ENCODE measurements around the gene REST.
"Not testable (repeated sequence)": the region's sequence is repeated elsewhere in the genome, so short reads cannot be mapped to it uniquely, and the experiment has no call there.

Gene REST

DNA sequence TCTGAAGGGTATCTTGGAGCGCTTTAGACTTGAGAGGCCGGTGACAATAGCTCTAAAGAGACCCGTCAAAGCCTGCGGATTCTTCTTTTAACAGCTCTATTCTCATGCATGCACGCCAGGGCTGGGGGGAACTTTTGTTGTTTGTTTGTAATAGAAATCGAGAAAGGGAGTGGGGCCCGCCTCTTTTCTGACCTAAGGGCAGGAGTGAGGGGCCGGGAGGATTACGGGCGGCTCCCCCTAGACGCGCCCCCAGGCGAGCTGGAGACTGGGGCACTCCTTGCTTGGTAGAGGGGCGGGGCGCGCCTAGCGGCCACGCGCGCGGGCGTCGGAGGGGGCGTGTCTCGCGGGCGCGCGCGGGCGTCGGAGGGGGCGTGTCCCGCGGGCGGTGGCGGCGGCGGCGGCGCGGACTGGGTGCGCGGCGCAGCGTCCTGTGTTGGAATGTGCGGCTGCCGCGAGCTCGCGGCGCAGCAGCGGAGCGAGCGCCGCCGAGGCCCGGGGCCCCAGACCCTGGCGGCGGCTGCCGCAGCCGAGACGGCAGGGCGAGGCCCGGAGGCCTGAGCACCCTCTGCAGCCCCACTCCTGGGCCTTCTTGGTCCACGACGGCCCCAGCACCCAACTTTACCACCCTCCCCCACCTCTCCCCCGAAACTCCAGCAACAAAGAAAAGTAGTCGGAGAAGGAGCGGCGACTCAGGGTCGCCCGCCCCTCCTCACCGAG, at the start of gene REST:
Gene REST (plus strand): TSS at position 412 of the 717 bp plus-strand sequence. CDS start 2,739 bp downstream, outside the sequence.
- FAIRE-seq (no peak), DNase-seq (ENCODE audit: low spot score) (peak; percentile 28)

- FAIRE-seq (no peak), DNase-seq (ENCODE audit: low spot score) (no peak)
Observed at GRCh38 chr4:56859841-56860240, 47.9 kb upstream of the REST start.

- DNase-seq (ENCODE audit: low spot score) = no peak
- FAIRE-seq = no peak
Observed at GRCh38 chr4:56860781-56861180, 46.9 kb upstream of the REST start.

GRCh38 chr4:56861360-56861759, 46.3 kb upstream of the REST start:
- DNase-seq (ENCODE audit: low spot score) (no peak), FAIRE-seq (no peak)

GRCh38 chr4:56863441-56864139, 44.1 kb upstream of the REST start:
- no peak for FAIRE-seq
- no peak for DNase-seq (ENCODE audit: low spot score)

DNA sequence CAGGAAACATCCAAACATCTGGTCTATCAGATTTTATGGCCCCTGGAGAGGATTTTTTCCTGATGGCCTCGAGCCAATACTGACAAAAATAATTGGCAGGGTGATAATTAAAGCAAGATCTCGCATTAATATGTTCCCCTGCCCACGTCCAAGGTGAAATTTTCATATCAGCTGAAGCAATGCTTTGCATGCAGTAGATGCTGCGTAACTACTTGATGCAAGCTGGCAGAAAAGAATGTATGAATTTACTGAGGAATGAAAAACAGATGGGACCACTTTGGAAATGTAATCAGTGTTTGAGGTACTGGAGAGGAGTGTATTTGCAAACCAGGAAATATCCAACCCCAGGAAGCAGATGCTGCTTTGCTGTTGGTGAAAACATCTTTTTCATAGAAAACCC, 36.8 kb upstream of the REST start:
- DNase-seq (ENCODE audit: low spot score) (no peak), FAIRE-seq (no peak)

- no peak for DNase-seq (ENCODE audit: low spot score)
- FAIRE-seq = no peak
Observed at GRCh38 chr4:56871371-56871866, 36.3 kb upstream of the REST start.

DNA sequence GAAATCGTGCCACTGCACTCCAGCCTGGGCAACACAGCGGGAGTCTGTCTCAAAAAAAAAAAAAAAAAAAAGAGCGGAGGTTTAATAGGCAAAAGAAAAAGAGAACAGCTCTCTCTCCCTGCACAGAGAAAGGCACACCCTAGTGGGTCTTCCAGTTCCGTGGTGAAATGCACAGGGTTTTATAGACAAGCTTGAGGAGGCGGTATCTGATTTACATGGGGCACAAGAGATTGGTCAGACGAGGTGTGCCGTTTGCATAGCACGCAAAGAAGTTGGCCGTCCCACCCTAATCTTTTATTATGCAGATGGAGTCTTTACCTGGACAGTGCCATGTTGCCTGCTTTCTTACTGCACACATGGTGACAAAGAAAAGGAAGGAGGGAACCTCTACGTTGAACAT, 33.5 kb upstream of the REST start:
- no peak for DNase-seq (ENCODE audit: low spot score)
- no peak for FAIRE-seq

DNA sequence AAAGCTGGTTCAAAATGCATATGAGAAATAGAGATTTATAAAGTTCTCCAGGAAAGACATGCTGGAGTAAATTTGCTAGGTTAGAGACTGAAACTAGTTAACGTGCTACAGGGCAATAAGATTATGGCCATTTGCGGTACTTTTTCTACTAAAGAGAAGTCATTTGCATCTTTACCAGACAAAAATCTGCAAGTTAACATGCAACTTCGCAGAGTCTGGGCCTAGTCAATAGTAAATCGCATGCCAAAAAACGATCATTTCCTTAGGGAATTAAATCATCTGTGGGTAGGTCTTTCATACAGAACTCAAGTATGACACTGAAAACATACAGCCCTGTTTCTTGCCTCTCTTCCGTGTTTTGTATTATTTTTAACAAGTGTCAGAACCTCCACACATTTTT, 32.8 kb upstream of the REST start:
- FAIRE-seq = no peak
- no peak for DNase-seq (ENCODE audit: low spot score)

DNA sequence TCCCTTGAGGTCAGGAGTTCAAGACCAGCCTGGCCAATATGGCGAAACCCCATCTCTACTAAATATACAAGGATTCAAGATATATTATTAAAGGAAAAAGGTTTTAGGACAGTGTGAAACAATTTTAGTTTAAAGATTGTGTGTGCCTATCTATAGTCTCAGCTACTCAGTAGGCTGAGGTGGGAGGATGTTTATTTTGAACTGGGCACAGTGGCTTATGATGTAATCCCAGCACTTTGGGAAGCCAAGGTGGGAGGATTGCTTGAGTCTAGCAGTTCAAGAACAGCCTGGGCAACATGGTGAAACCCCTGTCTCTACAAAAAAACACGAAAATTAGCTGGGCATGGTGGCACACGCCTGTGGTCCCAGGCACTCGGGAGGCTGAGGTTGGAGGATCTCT, 31.4 kb upstream of the REST start:
- DNase-seq (ENCODE audit: low spot score) (no peak), FAIRE-seq (no peak)

DNA sequence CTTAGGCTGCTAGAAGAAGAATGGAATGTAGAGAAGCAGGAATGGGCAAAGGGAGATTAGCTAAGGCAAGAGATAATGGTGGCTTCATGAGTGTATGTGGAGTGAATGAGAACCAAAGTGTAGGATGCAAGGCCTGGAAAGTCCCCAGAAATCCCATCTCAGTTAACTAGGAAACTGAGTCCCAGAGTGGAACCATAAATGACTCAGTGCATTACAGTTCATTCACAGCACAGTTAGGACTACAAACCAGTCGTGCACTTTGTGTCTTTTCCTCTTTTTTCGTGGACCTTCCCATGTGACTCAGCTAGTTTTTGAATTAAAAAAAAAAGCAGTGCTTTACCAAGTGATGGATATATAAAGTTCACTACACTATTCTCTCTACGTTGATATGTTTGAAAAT, 27.7 kb upstream of the REST start:
- DNase-seq (ENCODE audit: low spot score) (no peak), FAIRE-seq (no peak)

DNA sequence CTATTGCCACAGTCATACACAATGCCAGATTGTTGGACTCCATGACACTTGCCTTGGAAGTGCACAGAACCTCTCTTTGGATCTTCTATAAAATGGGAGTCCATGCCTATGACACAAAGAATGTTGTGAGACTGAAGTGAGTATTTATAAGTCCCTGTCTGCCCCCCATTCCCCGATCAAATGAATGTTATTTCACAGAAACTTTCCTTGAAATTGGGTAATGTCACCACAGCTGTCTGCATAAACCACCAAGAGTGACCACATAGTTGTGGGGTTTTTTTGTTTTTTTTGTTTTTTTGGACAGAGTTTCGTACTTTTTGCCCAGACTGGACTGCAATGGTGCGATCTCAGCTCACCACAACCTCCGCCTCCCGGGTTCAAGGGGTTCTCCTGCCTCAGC, 27.1 kb upstream of the REST start:
- FAIRE-seq (no peak), DNase-seq (ENCODE audit: low spot score) (no peak)

GRCh38 chr4:56884511-56884910, 23.2 kb upstream of the REST start:
- not testable (repeated sequence) for FAIRE-seq; DNase-seq (ENCODE audit: low spot score)

GRCh38 chr4:56892691-56893090, 15.0 kb upstream of the REST start:
- no peak for FAIRE-seq
- no peak for DNase-seq (ENCODE audit: low spot score)

DNA sequence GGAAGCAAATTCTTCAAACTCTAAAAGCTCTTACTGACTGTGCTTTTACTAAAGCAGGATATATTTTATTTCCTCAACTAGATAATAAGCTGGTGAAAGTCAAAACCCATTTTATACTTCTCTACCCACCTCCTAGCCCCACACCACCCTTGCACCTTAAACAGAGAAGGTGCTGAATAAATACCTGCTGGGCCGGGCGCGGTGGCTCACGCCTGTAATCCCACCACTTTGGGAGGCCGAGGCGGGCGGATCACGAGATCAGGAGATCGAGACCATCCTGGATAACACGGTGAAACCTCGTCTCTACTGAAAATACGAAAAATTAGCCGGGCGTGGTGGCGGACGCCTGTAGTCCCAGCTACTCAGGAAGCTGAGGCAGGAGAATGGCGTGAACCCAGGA, 9.9 kb upstream of the REST start:
- not testable (repeated sequence) for DNase-seq (ENCODE audit: low spot score); FAIRE-seq

DNA sequence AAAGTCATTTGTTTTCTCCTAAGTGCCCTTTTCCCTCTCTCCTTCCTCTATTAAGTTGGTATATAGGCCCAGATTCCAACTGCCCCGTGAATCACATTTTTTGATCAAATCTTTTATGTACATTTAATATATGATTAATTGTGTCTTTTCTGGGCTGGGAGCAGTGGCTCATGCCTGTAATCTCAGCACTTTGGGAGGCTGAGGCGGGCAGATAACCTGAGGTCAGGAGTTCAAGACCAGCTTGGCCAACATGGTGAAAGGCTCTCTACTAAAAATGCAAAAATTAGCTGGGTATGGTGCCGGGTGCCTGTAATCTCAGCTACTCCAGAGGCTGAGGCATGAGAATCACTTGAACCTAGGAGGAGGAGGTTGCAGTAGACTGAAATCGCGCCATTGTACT, 7.5 kb upstream of the REST start:
- FAIRE-seq; DNase-seq (ENCODE audit: low spot score): not testable (repeated sequence)

DNA sequence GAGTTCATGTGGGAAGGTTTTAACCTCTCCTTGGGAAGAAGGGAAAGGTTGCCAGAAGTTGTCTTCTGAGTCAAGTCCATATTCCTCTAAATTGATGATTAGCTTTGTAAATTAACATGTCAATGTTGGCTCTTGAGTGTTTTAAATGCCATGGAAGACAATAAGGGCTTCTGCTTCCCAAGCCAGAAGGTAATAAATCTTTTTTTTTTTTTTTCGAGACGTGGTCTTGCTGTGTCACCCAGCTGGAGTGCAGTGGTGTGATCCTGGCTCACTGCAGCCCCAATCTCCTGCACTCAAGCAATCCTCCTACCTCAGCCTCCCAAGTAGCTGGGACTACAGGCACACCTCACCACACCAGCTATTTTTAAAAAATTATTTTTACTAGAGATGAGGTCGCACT, 5.0 kb upstream of the REST start:
- FAIRE-seq (no peak), DNase-seq (ENCODE audit: low spot score) (no peak)

DNA sequence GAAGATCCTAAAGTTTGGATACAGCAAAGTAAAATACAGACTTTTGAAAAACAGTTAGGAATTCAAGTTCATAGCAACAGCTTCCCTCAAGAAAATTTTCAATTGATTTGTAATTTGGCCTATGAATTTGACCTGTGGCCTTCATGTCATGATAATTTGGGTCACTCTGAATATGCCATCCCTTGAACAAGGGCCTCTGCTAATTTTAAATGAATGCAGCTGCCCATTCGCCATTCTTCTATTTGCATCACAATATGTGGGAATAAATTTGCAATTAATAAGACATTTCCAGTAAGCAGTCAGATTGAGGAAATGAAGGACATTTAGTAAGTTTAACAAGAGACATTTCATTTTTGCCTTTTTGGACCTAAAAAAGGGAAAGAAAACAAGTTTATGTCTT, 1.9 kb upstream of the REST start:
- no peak for FAIRE-seq

GRCh38 chr4:56906489-56907393, 959 bp upstream of the REST start:
- no peak for FAIRE-seq
- no peak for DNase-seq (ENCODE audit: low spot score)

More for the DNA sequence above, 1.9 kb upstream of the REST start:
- DNase-seq (ENCODE audit: low spot score) = no peak

DNA sequence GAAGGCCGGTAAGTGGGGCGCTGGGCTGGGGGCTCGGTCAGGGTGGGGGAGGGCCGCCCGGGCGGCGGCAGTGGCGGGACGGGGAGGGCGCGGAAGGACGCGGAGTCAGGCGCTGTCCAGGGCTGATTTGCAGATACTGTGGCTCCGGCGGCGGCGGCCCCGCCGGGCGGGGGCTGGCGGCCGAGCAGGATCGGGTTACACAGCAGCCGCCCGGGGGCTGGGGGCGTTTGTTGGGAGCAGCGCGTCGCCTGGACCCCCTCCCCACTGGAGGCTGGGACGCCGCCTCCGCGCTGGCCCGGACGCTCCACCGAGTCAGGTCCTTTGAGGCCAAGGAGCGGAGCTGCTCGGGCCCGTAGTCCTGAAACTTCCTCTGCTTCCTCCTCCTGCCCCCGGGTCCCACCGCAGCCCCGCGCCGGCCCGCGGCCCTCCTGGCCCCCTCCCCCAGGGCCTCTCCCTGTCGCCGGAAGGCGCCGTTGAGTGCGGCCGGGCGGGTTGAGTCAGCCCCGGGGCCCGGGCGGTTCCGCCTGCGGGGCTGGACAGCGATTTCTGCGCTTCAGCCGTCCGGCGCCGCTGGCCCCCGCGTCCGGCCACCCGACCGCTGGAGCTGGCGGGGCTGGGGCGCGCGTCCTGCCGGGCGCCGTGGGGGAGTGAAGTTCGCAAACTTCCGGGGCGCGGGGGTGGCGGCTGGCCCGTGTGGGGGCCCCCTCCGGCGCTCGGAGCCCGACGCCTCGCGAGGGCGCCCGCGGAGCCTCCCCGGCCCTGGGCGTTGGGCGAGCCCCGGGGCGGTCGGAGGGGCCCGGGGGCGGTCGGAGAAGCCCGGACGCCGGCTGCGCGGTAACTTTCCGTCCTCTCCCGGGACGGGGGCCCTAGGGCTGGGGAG, 746 bp downstream of the REST start:
- FAIRE-seq (no peak), DNase-seq (ENCODE audit: low spot score) (peak; percentile 22)
